GM06990 (cell line): ENCODE measurements around the gene TSEN15.

ENCODE experiments used
- DNase-seq: peaks from one replicate; pipeline ENCODE4 v3.0.0-alpha.2; 2011; ENCODE audit not compliant: insufficient read length; ENCODE audit errors: extremely low read depth
- H3K27me3 ChIP-seq: replicated peaks from 2 replicates; pipeline ENCODE4 v1.6.0; 2011; ENCODE audit warnings: low read length; ENCODE audit not compliant: control insufficient read depth, insufficient read depth
- H3K36me3 ChIP-seq: 2 replicates; pipeline ENCODE4 v1.5.1; 2011; ENCODE audit warnings: low read length; ENCODE audit not compliant: control insufficient read depth, insufficient read depth
- H3K4me3 ChIP-seq: replicated peaks from 2 replicates; pipeline ENCODE4 v1.5.1; 2011; ENCODE audit warnings: low read depth, mild to moderate bottlenecking, control low read depth, low read length
- CTCF ChIP-seq: IDR thresholded peaks from 2 replicates; pipeline ENCODE4 v1.5.1; 2011; ENCODE audit warnings: low read length, control low read depth, mild to moderate bottlenecking, inconsistent platforms; ENCODE audit not compliant: insufficient read depth, poor library complexity, severe bottlenecking

The TSEN15 gene

GRCh38 chr1:184031409-184032107, 20.0 kb upstream of the TSEN15 start:
- no peak for TF ChIP-seq CTCF
- DNase-seq = no peak
- Histone ChIP-seq H3K4me3 (no peak overlapping the region), H3K36me3 (no peaks in the 10 kb centered on the region), H3K27me3 (peaks cover 2% of the 10 kb centered on the region)

GRCh38 chr1:184032306-184032929, 19.1 kb upstream of the TSEN15 start:
- no peak for TF ChIP-seq CTCF
- DNase-seq = no peak
- no peak overlapping the region for H3K4me3 ChIP-seq

GRCh38 chr1:184032930-184033418, 18.6 kb upstream of the TSEN15 start:
- Histone ChIP-seq H3K27me3 (peaks cover 3% of the 10 kb centered on the region), H3K36me3 (no peaks in the 10 kb centered on the region), H3K4me3 (no peak overlapping the region)
- no peak for DNase-seq
- TF ChIP-seq CTCF = no peak

More at GRCh38 chr1:184032306-184032929, 19.1 kb upstream of the TSEN15 start:
- no peaks in the 10 kb centered on the region for H3K36me3 ChIP-seq
- H3K27me3 ChIP-seq = peaks cover 3% of the 10 kb centered on the region

- H3K4me3 ChIP-seq = no peak overlapping the region
- H3K36me3 ChIP-seq = no peaks in the 10 kb centered on the region
- H3K27me3 ChIP-seq = peaks cover 2% of the 10 kb centered on the region
- no peak for TF ChIP-seq CTCF
- no peak for DNase-seq
Observed at GRCh38 chr1:184033711-184034167, 17.8 kb upstream of the TSEN15 start.

GRCh38 chr1:184034761-184035379, 16.7 kb upstream of the TSEN15 start:
- H3K36me3 ChIP-seq = no peaks in the 10 kb centered on the region
- H3K4me3 ChIP-seq = no peak overlapping the region
- no peak for TF ChIP-seq CTCF
- DNase-seq = no peak
- H3K27me3 ChIP-seq = peaks cover 2% of the 10 kb centered on the region
